ENCODE measurements around the gene RNASEH1.
A peak's percentile ranks its signal among the peaks of the same experiment; 100 is the strongest.
"Not testable (repeated sequence)": the region's sequence is repeated elsewhere in the genome, so short reads cannot be mapped to it uniquely, and the experiment has no call there.

Gene RNASEH1

GRCh38 chr2:3594493-3595281 lies 36.6 kb upstream of the RNASEH1 start, which contains the start of gene COLEC11:
TSS of gene COLEC11 (plus strand) at chr2:3595112. CDS start at chr2:3604341, 9,229 bp downstream.
- peak; percentile 76 for DNase-seq (ENCODE audit: low spot score)

GRCh38 chr2:3589086-3589485 lies 31.0 kb upstream of the RNASEH1 start:
- no peak for DNase-seq (ENCODE audit: low spot score)

- no peak for DNase-seq (ENCODE audit: low spot score)
Measured at GRCh38 chr2:3588084-3588483, 30.0 kb upstream of the RNASEH1 start.

GRCh38 chr2:3587432-3587831 lies 29.3 kb upstream of the RNASEH1 start:
- DNase-seq (ENCODE audit: low spot score) = no peak

GRCh38 chr2:3587021-3587420 lies 28.9 kb upstream of the RNASEH1 start:
- no peak for DNase-seq (ENCODE audit: low spot score)

- no peak for DNase-seq (ENCODE audit: low spot score)
Measured at GRCh38 chr2:3586220-3586619, 28.1 kb upstream of the RNASEH1 start.

GRCh38 chr2:3585261-3586109 lies 27.4 kb upstream of the RNASEH1 start:
- DNase-seq (ENCODE audit: low spot score) = no peak

GRCh38 chr2:3584608-3585260 lies 26.6 kb upstream of the RNASEH1 start:
- DNase-seq (ENCODE audit: low spot score) = no peak

- no peak for DNase-seq (ENCODE audit: low spot score)
Measured at GRCh38 chr2:3584076-3584475, 25.9 kb upstream of the RNASEH1 start.

- no peak for DNase-seq (ENCODE audit: low spot score)
Measured at GRCh38 chr2:3581367-3582262, 23.5 kb upstream of the RNASEH1 start.

GRCh38 chr2:3580449-3580848 lies 22.3 kb upstream of the RNASEH1 start:
- DNase-seq (ENCODE audit: low spot score) = no peak

- no peak for DNase-seq (ENCODE audit: low spot score)
Measured at GRCh38 chr2:3578987-3579386, 20.9 kb upstream of the RNASEH1 start.

GRCh38 chr2:3576263-3576630 lies 18.1 kb upstream of the RNASEH1 start:
- DNase-seq (ENCODE audit: low spot score) = not testable (repeated sequence)

- DNase-seq (ENCODE audit: low spot score) = no peak
Measured at GRCh38 chr2:3575534-3576262, 17.6 kb upstream of the RNASEH1 start.

- DNase-seq (ENCODE audit: low spot score) = no peak
Measured at GRCh38 chr2:3574155-3574554, 16.0 kb upstream of the RNASEH1 start.

- no peak for DNase-seq (ENCODE audit: low spot score)
Measured at GRCh38 chr2:3572620-3573019, 14.5 kb upstream of the RNASEH1 start.

- DNase-seq (ENCODE audit: low spot score) = no peak
Measured at GRCh38 chr2:3571284-3571683, 13.2 kb upstream of the RNASEH1 start.

- DNase-seq (ENCODE audit: low spot score) = not testable (repeated sequence)
Measured at GRCh38 chr2:3569656-3570055, 11.5 kb upstream of the RNASEH1 start.

GRCh38 chr2:3566806-3567205 lies 8.7 kb upstream of the RNASEH1 start:
- no peak for DNase-seq (ENCODE audit: low spot score)

GRCh38 chr2:3565117-3565516 lies 7.0 kb upstream of the RNASEH1 start:
- no peak for DNase-seq (ENCODE audit: low spot score)

- no peak for DNase-seq (ENCODE audit: low spot score)
Measured at GRCh38 chr2:3563521-3563976, 5.4 kb upstream of the RNASEH1 start.

Data from ecto neural progenitor cell (in vitro differentiated cells).